Measurements from ENCODE around the gene SLITRK5. TPM values are rescaled to one million over a fixed set of nuclear protein-coding genes. Genes with fewer than 3 reads are reported as not detected.

SLITRK5 gene
- total and polyA plus RNA-seq, 9 of the 15 experiments (the other 6 are each of a cell fraction or from before 2014, with no cell fraction given) = under 0.01 TPM; not detected in 8

DNA sequence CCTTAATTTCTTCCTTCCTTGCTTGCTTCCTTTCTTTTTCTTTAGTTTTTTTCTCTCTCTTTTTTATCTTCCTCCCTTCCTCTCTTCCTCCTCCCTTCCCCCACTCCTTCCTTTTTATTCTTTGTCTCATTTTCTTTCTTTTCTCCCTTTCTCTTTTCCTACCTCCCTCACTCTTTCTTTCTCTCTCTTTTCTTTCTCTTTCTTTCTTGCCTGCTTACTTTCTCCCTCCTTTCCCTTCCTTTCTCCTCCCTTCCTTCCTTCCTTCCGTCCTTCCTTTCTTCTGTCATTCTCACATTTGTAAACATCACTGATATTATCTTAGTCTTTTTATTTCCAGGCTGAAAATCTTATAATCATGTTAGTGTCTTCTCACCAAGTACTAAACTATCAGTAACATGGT lies 38.8 kb downstream of the SLITRK5 start:
- WGBS (ENCODE audit: insufficient coverage, low coverage, missing lambda C conversion rate) = 0% methylated on average over 1 of the region's 1 CpG
- Histone ChIP-seq H3K9me3 (replicated peaks; ENCODE audit: control insufficient read depth, insufficient read depth, low read depth, low read length) (no peaks in the 10 kb centered on the region), H3K4me1 (replicated peaks in 1 of 2; ENCODE audit: control insufficient read depth in 2 of 2, insufficient read depth in 2 of 2, low read length in 2 of 2) (no peaks in the 10 kb centered on the region), H3K9me1 (ENCODE audit: control insufficient read depth, insufficient read depth, low read length) (no peaks in the 10 kb centered on the region), H4K20me1 (replicated peaks; ENCODE audit: control insufficient read depth, insufficient read depth, low read length) (no peaks in the 10 kb centered on the region), H3K79me2 (ENCODE audit: control insufficient read depth, insufficient read depth, low read length) (no peaks in the 10 kb centered on the region), H3K4me3 (no peak overlapping the region), H2AFZ (ENCODE audit: low read depth, low read length) (no peak overlapping the region), H3K9ac (ENCODE audit: insufficient read depth in 1 of 2, low read depth in 2 of 2, low read length in 2 of 2) (no peak overlapping the region), H3K36me3 (ENCODE audit: control insufficient read depth, insufficient read depth, low read length) (no peaks in the 10 kb centered on the region), H3K4me2 (ENCODE audit: insufficient read depth, low read length) (no peak overlapping the region), H3K27ac (ENCODE audit: extremely low read depth, low read depth, low read length) (no peak overlapping the region), H3K27me3 (ENCODE audit: control insufficient read depth in 2 of 2, insufficient read depth in 2 of 2, low read length in 2 of 2) (no peaks in the 10 kb centered on the region)
- intact Hi-C loops (cut with micrococcal nuclease) = no loop called here
- ChIA-PET POLR2A (no interaction called here), CTCF (ENCODE audit: low intra/inter-chr PET ratio) (no interaction called here)
- no peak for ATAC-seq
- in situ Hi-C loops (cut with MboI) = no loop called here
- FAIRE-seq = no peak
- BruUV-seq (replicated peaks) = no TSS peak
- DNase-seq (ENCODE audit: extremely low read depth in 1 of 4, low spot score in 3 of 4) = no peak
- TF ChIP-seq SUPT5H (IDR thresholded peaks at IDR 0.05) = no peak
- TF ChIP-seq, protein P1, sequence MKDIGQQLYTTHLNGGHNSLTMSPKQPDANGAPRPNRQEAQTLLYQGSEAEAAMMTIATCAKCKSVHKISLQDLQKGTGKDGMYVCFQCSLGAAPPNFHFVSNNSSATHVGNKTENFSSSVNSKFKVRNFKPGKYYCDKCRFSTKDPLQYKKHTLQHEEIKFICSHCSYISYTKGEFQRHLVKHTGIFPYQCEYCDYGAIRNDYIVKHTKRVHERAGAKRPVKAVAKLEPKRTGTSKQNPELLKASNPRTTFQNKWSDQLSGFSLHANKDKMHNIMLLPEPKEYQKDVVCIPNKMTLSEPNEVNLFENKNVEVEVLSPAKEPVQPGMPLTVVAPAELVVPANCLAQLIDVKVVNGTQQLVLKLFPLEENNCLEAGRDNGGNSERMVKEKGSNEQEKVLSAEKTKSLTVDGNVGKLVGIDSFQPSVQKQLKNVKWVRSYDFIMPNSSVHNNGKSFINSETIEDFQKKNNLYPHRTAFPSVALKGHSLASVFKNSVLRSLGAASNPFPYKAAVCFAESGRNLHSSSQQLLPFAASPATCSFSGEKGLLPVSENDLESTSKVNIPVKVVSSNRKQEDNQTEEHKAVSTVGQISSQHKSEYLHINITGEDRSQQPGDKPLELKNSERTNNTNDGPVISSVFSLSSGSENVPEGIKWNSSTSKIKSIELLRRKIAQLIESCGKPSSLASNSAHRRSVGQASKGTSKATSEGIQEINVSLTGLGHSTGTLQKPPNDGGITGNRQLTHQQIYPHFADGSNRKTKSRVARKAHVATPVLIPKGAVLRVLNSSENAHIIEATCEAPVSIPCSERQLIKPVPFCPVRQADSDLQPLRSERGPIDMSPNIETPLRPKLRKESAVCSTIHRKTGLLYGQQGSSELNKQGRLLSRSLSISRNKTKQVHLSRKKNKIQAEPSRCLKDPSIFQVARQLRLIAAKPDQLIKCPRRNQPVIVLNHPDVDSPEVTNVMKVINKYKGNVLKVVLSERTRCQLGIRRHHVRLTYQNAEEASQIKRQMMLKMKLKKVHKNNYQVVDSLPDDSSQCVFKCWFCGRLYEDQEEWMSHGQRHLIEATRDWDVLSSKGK (CRISPR knock-in tag; IDR thresholded peaks at IDR 0.05) = no peak
- no peak for TF ChIP-seq KLF13 (tag; IDR thresholded peaks at IDR 0.05; ENCODE audit: borderline replicate concordance, low read depth)
- TF ChIP-seq, protein P2, sequence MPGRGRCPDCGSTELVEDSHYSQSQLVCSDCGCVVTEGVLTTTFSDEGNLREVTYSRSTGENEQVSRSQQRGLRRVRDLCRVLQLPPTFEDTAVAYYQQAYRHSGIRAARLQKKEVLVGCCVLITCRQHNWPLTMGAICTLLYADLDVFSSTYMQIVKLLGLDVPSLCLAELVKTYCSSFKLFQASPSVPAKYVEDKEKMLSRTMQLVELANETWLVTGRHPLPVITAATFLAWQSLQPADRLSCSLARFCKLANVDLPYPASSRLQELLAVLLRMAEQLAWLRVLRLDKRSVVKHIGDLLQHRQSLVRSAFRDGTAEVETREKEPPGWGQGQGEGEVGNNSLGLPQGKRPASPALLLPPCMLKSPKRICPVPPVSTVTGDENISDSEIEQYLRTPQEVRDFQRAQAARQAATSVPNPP (IDR thresholded peaks at IDR 0.05; ENCODE audit: borderline replicate concordance, insufficient read depth, insufficient read length) = no peak
- TF ChIP-seq HDAC3 (IDR thresholded peaks at IDR 0.05; ENCODE audit: borderline replicate concordance, partially characterized antibody) = no peak
- TF ChIP-seq, protein P3, sequence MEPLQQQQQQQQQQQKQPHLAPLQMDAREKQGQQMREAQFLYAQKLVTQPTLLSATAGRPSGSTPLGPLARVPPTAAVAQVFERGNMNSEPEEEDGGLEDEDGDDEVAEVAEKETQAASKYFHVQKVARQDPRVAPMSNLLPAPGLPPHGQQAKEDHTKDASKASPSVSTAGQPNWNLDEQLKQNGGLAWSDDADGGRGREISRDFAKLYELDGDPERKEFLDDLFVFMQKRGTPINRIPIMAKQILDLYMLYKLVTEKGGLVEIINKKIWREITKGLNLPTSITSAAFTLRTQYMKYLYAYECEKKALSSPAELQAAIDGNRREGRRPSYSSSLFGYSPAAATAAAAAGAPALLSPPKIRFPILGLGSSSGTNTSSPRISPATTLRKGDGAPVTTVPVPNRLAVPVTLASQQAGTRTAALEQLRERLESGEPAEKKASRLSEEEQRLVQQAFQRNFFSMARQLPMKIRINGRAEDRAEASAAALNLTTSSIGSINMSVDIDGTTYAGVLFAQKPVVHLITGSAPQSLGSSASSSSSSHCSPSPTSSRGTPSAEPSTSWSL (CRISPR knock-in tag; IDR thresholded peaks at IDR 0.05; ENCODE audit: borderline replicate concordance) = no peak
- TF ChIP-seq HIVEP1 (CRISPR knock-in tag; IDR thresholded peaks at IDR 0.05) = no peak
- TF ChIP-seq KLF16 (IDR thresholded peaks at IDR 0.05) = no peak
- TF ChIP-seq, protein P4, sequence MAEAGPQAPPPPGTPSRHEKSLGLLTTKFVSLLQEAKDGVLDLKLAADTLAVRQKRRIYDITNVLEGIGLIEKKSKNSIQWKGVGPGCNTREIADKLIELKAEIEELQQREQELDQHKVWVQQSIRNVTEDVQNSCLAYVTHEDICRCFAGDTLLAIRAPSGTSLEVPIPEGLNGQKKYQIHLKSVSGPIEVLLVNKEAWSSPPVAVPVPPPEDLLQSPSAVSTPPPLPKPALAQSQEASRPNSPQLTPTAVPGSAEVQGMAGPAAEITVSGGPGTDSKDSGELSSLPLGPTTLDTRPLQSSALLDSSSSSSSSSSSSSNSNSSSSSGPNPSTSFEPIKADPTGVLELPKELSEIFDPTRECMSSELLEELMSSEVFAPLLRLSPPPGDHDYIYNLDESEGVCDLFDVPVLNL (CRISPR knock-in tag; IDR thresholded peaks at IDR 0.05; ENCODE audit: low read depth) = no peak
- TF ChIP-seq TAF1 (IDR thresholded peaks at IDR 0.05; ENCODE audit: control insufficient read depth, extremely low read depth, insufficient read depth, low read length, severe bottlenecking) = no peak
- TF ChIP-seq DACH1 (IDR thresholded peaks at IDR 0.05; ENCODE audit: partially characterized antibody) = no peak
- TF ChIP-seq TSC22D4 (tag; IDR thresholded peaks at IDR 0.05) = no peak
- no peak for TF ChIP-seq PRMT5 (CRISPR knock-in tag; IDR thresholded peaks at IDR 0.05)
- TF ChIP-seq, protein P5, sequence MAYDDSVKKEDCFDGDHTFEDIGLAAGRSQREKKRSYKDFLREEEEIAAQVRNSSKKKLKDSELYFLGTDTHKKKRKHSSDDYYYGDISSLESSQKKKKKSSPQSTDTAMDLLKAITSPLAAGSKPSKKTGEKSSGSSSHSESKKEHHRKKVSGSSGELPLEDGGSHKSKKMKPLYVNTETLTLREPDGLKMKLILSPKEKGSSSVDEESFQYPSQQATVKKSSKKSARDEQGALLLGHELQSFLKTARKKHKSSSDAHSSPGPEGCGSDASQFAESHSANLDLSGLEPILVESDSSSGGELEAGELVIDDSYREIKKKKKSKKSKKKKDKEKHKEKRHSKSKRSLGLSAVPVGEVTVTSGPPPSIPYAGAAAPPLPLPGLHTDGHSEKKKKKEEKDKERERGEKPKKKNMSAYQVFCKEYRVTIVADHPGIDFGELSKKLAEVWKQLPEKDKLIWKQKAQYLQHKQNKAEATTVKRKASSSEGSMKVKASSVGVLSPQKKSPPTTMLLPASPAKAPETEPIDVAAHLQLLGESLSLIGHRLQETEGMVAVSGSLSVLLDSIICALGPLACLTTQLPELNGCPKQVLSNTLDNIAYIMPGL (CRISPR knock-in tag; IDR thresholded peaks at IDR 0.05) = no peak
